K562 (cell line): ENCODE measurements around the gene CCDC7. TPM values are rescaled to one million over a fixed set of nuclear protein-coding genes. Genes with fewer than 3 reads are reported as not detected.
A peak's percentile ranks its signal among the peaks of the same experiment; 100 is the strongest.
"Not testable (repeated sequence)": the region's sequence is repeated elsewhere in the genome, so short reads cannot be mapped to it uniquely, and the experiment has no call there.

ENCODE experiments used
- ATAC-seq: fragments of 200-7000 bp; cut with Tn5 transposase; 3 replicates; pipeline ENCODE4 v1.9.1; 2020; ENCODE audit warnings: moderate library complexity
- BruUV-seq: library from RNA; stranded (reverse); fragments of 400-500 nt; replicated peaks from 2 replicates; lab custom pipeline; 2021; lab: Mats Ljungman, UMichigan
- CTCF ChIA-PET: fragments of 300-600 bp; formaldehyde crosslinking; extraction: SDS; loops from one replicate; lab custom pipeline; 2021; ENCODE audit warnings: low intra/inter-chr PET ratio; lab: Yijun Ruan, JAX
- POLR2A ChIA-PET: fragments of 300-600, 350-650 bp; sonication (Branson Sonifier 250); formaldehyde crosslinking; extraction: SDS; loops from one replicate; lab custom pipeline; 2021; ENCODE audit warnings: antibody characterized with exemption, inconsistent platforms; lab: Yijun Ruan, JAX
- DNase-seq, 4 experiments: peaks; one replicate each; pipeline versions ENCODE4 v3.0.0 to v3.0.0-alpha.2; 2011 to 2018; ENCODE audit warnings: low spot score in 3 of 4, mixed read lengths in 3 of 4; ENCODE audit errors: extremely low read depth in 1 of 4
- FAIRE-seq: peaks from 2 replicates; lab custom pipeline; 2011; peaks lifted over from hg19 to GRCh38; lab: Jason Lieb, UNC
- H2AFZ ChIP-seq: 2 replicates; pipeline ENCODE4 v1.6.0; 2011; ENCODE audit warnings: low read depth, low read length, control low read depth, inconsistent platforms
- H3K27ac ChIP-seq: fragments of 200-600 bp; 3 replicates; pipeline ENCODE4 v1.8.0; 2011; ENCODE audit warnings: low read depth, mild to moderate bottlenecking, control low read depth, inconsistent platforms, low read length, moderate library complexity, mixed read lengths; ENCODE audit errors: extremely low read depth
- H3K27me3 ChIP-seq, 2 experiments: fragments of 300-600 bp in 1 of 2; 2 replicates in 1 of 2; 3 replicates in 1 of 2; pipeline versions ENCODE4 v1.6.0 to v1.8.0; 2011; ENCODE audit warnings: inconsistent platforms in 2 of 2, low read length in 2 of 2, mild to moderate bottlenecking in 1 of 2, mixed read lengths in 1 of 2, moderate library complexity in 1 of 2; ENCODE audit not compliant: control insufficient read depth in 2 of 2, insufficient read depth in 2 of 2
- H3K36me3 ChIP-seq: fragments of 300-600 bp; 3 replicates; pipeline ENCODE4 v1.8.0; 2011; ENCODE audit warnings: mild to moderate bottlenecking, low read length, inconsistent platforms; ENCODE audit not compliant: control insufficient read depth, insufficient read depth
- H3K4me1 ChIP-seq, 2 experiments: fragments of 200-600 bp in 1 of 2; replicated peaks in 1 of 2; 2 replicates in 1 of 2; 3 replicates in 1 of 2; pipeline versions ENCODE4 v1.5.1 to v1.8.0; 2011; ENCODE audit warnings: inconsistent platforms in 2 of 2, low read length in 2 of 2, mild to moderate bottlenecking in 1 of 2, mixed read lengths in 1 of 2, moderate library complexity in 1 of 2; ENCODE audit not compliant: control insufficient read depth in 2 of 2, insufficient read depth in 2 of 2
- H3K4me2 ChIP-seq: 2 replicates; pipeline ENCODE4 v1.6.1; 2011; ENCODE audit warnings: low read length, control low read depth, inconsistent platforms, mixed read lengths; ENCODE audit not compliant: insufficient read depth
- H3K4me3 ChIP-seq: fragments of 200-600 bp; sonication (generic), shearing (Covaris generic); 2 replicates; pipeline ENCODE4 v1.5.1; 2016; ENCODE audit warnings: control low read depth, inconsistent platforms
- H3K79me2 ChIP-seq: fragments of 200-600 bp; 3 replicates; pipeline ENCODE4 v1.8.0; 2011; ENCODE audit warnings: low read length, inconsistent platforms; ENCODE audit not compliant: control insufficient read depth, insufficient read depth
- H3K9ac ChIP-seq, 2 experiments: 2 replicates each; pipeline versions ENCODE4 v1.6.0 to v1.6.1; 2011; ENCODE audit warnings: low read depth in 2 of 2, low read length in 2 of 2, control low read depth in 1 of 2, inconsistent platforms in 1 of 2, mild to moderate bottlenecking in 1 of 2, mixed read lengths in 1 of 2; ENCODE audit not compliant: insufficient read depth in 1 of 2
- H3K9me1 ChIP-seq: one replicate; pipeline ENCODE4 v1.6.0; 2011; ENCODE audit warnings: inconsistent platforms, mild to moderate bottlenecking, low read length, moderate library complexity; ENCODE audit not compliant: control insufficient read depth, insufficient read depth
- H3K9me3 ChIP-seq: replicated peaks from 2 replicates; pipeline ENCODE4 v1.5.1; 2011; ENCODE audit warnings: low read depth, low read length, inconsistent platforms; ENCODE audit not compliant: control insufficient read depth, insufficient read depth
- H4K20me1 ChIP-seq: replicated peaks from 2 replicates; pipeline ENCODE4 v1.6.1; 2011; ENCODE audit warnings: low read length, inconsistent platforms, mixed read lengths; ENCODE audit not compliant: control insufficient read depth, insufficient read depth
- ASH1L ChIP-seq: fragments of 450-650 bp; IDR thresholded peaks from 2 replicates; pipeline ENCODE4 v1.6.1; 2018; ENCODE audit warnings: borderline replicate concordance, mild to moderate bottlenecking, low read depth; ENCODE audit not compliant: partially characterized antibody
- EZH2 ChIP-seq: IDR thresholded peaks from 2 replicates; pipeline ENCODE4 v1.6.1; 2012; ENCODE audit warnings: low read depth, mild to moderate bottlenecking, inconsistent platforms, low read length, borderline replicate concordance
- NFYB ChIP-seq: IDR thresholded peaks from 2 replicates; pipeline ENCODE4 v1.6.1; 2011; ENCODE audit warnings: mild to moderate bottlenecking, moderate library complexity; ENCODE audit not compliant: insufficient read length; ENCODE audit errors: extremely low read depth
- NR0B1 ChIP-seq: fragments of 450-650 bp; IDR thresholded peaks from one replicate; pipeline ENCODE4 v1.6.1; 2018; ENCODE audit warnings: mild to moderate bottlenecking, moderate library complexity; ENCODE audit not compliant: partially characterized antibody
- PHB ChIP-seq: fragments of 250-450 bp; sonication (Bioruptor Pico); IDR thresholded peaks from 2 replicates; pipeline ENCODE4 v1.5.0; 2021
- PKNOX1 ChIP-seq: fragments of 450-650 bp; IDR thresholded peaks from 2 replicates; pipeline ENCODE4 v1.6.1; 2016
- TCF3 ChIP-seq: sonication (generic); formaldehyde crosslinking; IDR thresholded peaks from 2 replicates; pipeline ENCODE4 v1.4.0; 2020; ENCODE audit warnings: mild to moderate bottlenecking, missing genetic modification reagents
- ZFP30 ChIP-seq: fragments of 250-450 bp; sonication (Bioruptor Pico); IDR thresholded peaks from 2 replicates; pipeline ENCODE4 v1.8.0; 2022; ENCODE audit warnings: moderate library complexity, mild to moderate bottlenecking, inconsistent platforms, borderline replicate concordance
- ZFP36 ChIP-seq: fragments of 150-350 bp; IDR thresholded peaks from 2 replicates; pipeline ENCODE4 v1.6.1; 2018; ENCODE audit warnings: low read length, low read depth; ENCODE audit not compliant: partially characterized antibody
- ZNF217 ChIP-seq: sonication (generic); formaldehyde crosslinking; IDR thresholded peaks from 2 replicates; pipeline ENCODE4 v1.8.0; 2022; ENCODE audit warnings: mild to moderate bottlenecking, missing genetic modification reagents
- ZNF316 ChIP-seq: fragments of 450-650 bp; IDR thresholded peaks from 2 replicates; pipeline ENCODE4 v1.6.1; 2016
- WGBS: fragments of 100-300 bp; shearing (Covaris generic); methylation state at CpG from one replicate; pipeline ENCODE4 v1.1.6; 2016; ENCODE audit warnings: low coverage, mixed read lengths; ENCODE audit not compliant: insufficient coverage; ENCODE audit errors: missing lambda C conversion rate; 5-methylcytosine and 5-hydroxymethylcytosine counted together
- in situ Hi-C: fragments of 300-500 bp; cut with MboI; formaldehyde crosslinking; loops from 4 replicates; pipeline ENCODE4 v1.15.0; 2018; ENCODE audit warnings: inconsistent platforms, mixed read lengths
- intact Hi-C: fragments of 100-400 bp; cut with micrococcal nuclease; formaldehyde crosslinking; loops from 2 replicates; pipeline ENCODE4 v1.14.2; 2022
- polyA plus RNA-seq, 8 experiments: library from polyadenylated mRNA; depleted of rRNA in 4 of 8; stranded (reverse) in 5 of 8; unstranded in 3 of 8; fragments of >200 nt; fragmentation: Nextera tagmentation in 2 of 8; fragmentation: Illumina TruSeq in 1 of 8; extraction: Ambion mirVana in 2 of 8; extraction: Trizol in 1 of 8; gene quantifications; 2 replicates each; pipeline versions ENCODE4 v1.2.1 to v1.2.3, GENCODE V29; 2011 to 2014; ENCODE audit warnings: inconsistent platforms in 1 of 8, missing spikeins in 1 of 8
- total RNA-seq, 7 experiments: library from RNA; depleted of rRNA in 6 of 7; stranded (reverse); fragments of >200 nt in 6 of 7; fragmentation: Illumina TruSeq in 2 of 7; extraction: Trizol in 2 of 7; gene quantifications; 2 replicates each; pipeline versions ENCODE4 v1.2.1 to v1.2.3, GENCODE V29; 2011 to 2021; ENCODE audit warnings: low replicate concordance in 1 of 7

CCDC7 gene
- total and polyA plus RNA-seq, 9 of the 15 experiments (the other 6 are each of a cell fraction or from before 2014, with no cell fraction given), result 1.5 to 6.6 (median 2.7) TPM

GRCh38 chr10:32601562-32601961 lies 155.6 kb downstream of the CCDC7 start:
- H3K79me2 ChIP-seq, FAIRE-seq, intact Hi-C loops, H3K9me1 ChIP-seq, POLR2A ChIA-PET, DNase-seq, H3K4me2 ChIP-seq, H3K4me1 ChIP-seq, BruUV-seq, H3K4me3 ChIP-seq, CTCF ChIA-PET, H3K9me3 ChIP-seq, H3K27me3 ChIP-seq, H3K9ac ChIP-seq, H3K27ac ChIP-seq, H2AFZ ChIP-seq, ATAC-seq, H4K20me1 ChIP-seq, in situ Hi-C loops, H3K36me3 ChIP-seq: not testable (repeated sequence)
- TF ChIP-seq NFYB (peak; percentile 27), ZNF316 (peak; percentile 53), PKNOX1 (0 out of 2 replicates have a peak, but pooled peaks have one; percentile 23), ASH1L (peak; percentile 57)
- 14% methylated on average over 3 of the region's 3 CpGs for WGBS

GRCh38 chr10:32605787-32606186 lies 159.8 kb downstream of the CCDC7 start:
- no TSS peak for BruUV-seq
- POLR2A ChIA-PET, result interaction anchor here (0.5 kb wide), 1 partner anchor 29 kb away, joined by 3 read pairs; no protein-coding TSS in a partner anchor
- TF ChIP-seq PHB (CRISPR knock-in tag) (no peak), TCF3 (CRISPR knock-in tag) (no peak), ZFP36 (no peak), ZNF217 (CRISPR knock-in tag) (no peak), ZFP30 (CRISPR knock-in tag) (no peak), NR0B1 (no peak), EZH2 (no peak)

More at GRCh38 chr10:32605787-32606186, 159.8 kb downstream of the CCDC7 start:
- H2AFZ ChIP-seq, result no peak overlapping the region
- H3K4me1 ChIP-seq, result no peaks in the 10 kb centered on the region
- no peaks in the 10 kb centered on the region for H3K36me3 ChIP-seq
- in situ Hi-C loops, result no loop called here
- H3K4me3 ChIP-seq, result no peak overlapping the region
- no peak for FAIRE-seq
- CTCF ChIA-PET, result no interaction called here
- no peak overlapping the region for H3K4me2 ChIP-seq
- H3K9ac ChIP-seq, result no peak overlapping the region
- no peak overlapping the region for H3K27ac ChIP-seq
- H3K79me2 ChIP-seq, result no peaks in the 10 kb centered on the region
- H3K9me1 ChIP-seq, result no peaks in the 10 kb centered on the region
- no peaks in the 10 kb centered on the region for H3K9me3 ChIP-seq
- H4K20me1 ChIP-seq, result no peaks in the 10 kb centered on the region
- ATAC-seq, result no peak
- WGBS, result 0% methylated on average over 2 of the region's 2 CpGs
- intact Hi-C loops, result no loop called here
- DNase-seq, result no peak
- H3K27me3 ChIP-seq, result no peaks in the 10 kb centered on the region
